HG03280 (cell line): ENCODE results near the gene SOAT2.
"Not testable (repeated sequence)": the region's sequence is repeated elsewhere in the genome, so short reads cannot be mapped to it uniquely, and the experiment has no call there.

Experiments used
- ATAC-seq: cut with Tn5 transposase; IDR thresholded peaks from one replicate; pipeline ENCODE4 v1.9.1; 2021; ENCODE audit warnings: mild to moderate bottlenecking, moderate library complexity; ENCODE audit not compliant: unreplicated experiment

SOAT2 gene

GRCh38 chr12:53131844-53132243, 28.6 kb downstream of the SOAT2 start:
- no peak for ATAC-seq

GRCh38 chr12:53133722-53134121, 30.4 kb downstream of the SOAT2 start:
- no peak for ATAC-seq

- ATAC-seq, result no peak
These were observed 40.1 kb downstream of the SOAT2 start for GRCh38 chr12:53143355-53143754.

GRCh38 chr12:53145383-53146260, 42.3 kb downstream of the SOAT2 start:
- no peak for ATAC-seq

GRCh38 chr12:53147181-53147580, 43.9 kb downstream of the SOAT2 start:
- ATAC-seq, result no peak

- no peak for ATAC-seq
These were observed 44.4 kb downstream of the SOAT2 start for GRCh38 chr12:53147653-53148052.

- no peak for ATAC-seq
These were observed 47.8 kb downstream of the SOAT2 start for GRCh38 chr12:53151039-53151438.

- ATAC-seq, result no peak
These were observed 49.1 kb downstream of the SOAT2 start for GRCh38 chr12:53152390-53152789.

GRCh38 chr12:53159195-53159839, 56.0 kb downstream of the SOAT2 start:
- ATAC-seq, result peak; percentile 65

- ATAC-seq, result no peak
These were observed 56.7 kb downstream of the SOAT2 start for GRCh38 chr12:53160000-53160399.

GRCh38 chr12:53160673-53161072, 57.4 kb downstream of the SOAT2 start:
- no peak for ATAC-seq

- ATAC-seq, result no peak
These were observed 58.0 kb downstream of the SOAT2 start for GRCh38 chr12:53161119-53161911.

GRCh38 chr12:53163008-53163407, 59.7 kb downstream of the SOAT2 start:
- ATAC-seq, result not testable (repeated sequence)

- no peak for ATAC-seq
These were observed 63.6 kb downstream of the SOAT2 start for GRCh38 chr12:53166837-53167236.

- ATAC-seq, result no peak
These were observed 66.4 kb downstream of the SOAT2 start for GRCh38 chr12:53169644-53170043.

- no peak for ATAC-seq
These were observed 66.9 kb downstream of the SOAT2 start for GRCh38 chr12:53170215-53170614.

- ATAC-seq, result no peak
These were observed 67.8 kb downstream of the SOAT2 start for GRCh38 chr12:53170876-53171724.

GRCh38 chr12:53171725-53172329, 68.5 kb downstream of the SOAT2 start:
- ATAC-seq, result no peak

- ATAC-seq, result no peak
These were observed 69.1 kb downstream of the SOAT2 start for GRCh38 chr12:53172352-53172751.

GRCh38 chr12:53173085-53173715, 69.9 kb downstream of the SOAT2 start:
- ATAC-seq, result no peak
